GM18520 (cell line): ENCODE measurements around the gene KCNG1.

ENCODE experiments used
- ATAC-seq: cut with Tn5 transposase; IDR thresholded peaks from one replicate; pipeline ENCODE4 v1.9.1; 2021; ENCODE audit not compliant: unreplicated experiment

KCNG1 gene

DNA sequence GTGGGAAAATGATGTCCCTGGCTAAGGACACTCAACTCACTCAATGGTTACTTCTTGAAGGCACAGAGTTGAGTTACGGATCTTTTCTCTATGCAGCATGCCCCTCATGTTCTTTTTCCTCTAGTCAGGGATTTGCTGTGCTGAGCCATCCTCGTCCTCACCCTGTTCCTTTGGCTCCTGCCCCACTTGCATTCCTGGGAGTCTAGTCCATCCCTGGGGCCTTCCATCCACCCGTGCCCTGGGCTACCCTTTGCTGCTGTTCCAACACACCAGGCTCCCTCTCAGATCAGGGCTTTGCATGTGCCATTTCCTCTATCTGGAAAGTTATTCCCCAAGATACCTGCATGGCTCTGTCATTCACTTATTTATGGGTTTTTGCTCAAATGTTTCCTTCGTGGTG is 13.3 kb upstream of the KCNG1 start:
- no peak for ATAC-seq

DNA sequence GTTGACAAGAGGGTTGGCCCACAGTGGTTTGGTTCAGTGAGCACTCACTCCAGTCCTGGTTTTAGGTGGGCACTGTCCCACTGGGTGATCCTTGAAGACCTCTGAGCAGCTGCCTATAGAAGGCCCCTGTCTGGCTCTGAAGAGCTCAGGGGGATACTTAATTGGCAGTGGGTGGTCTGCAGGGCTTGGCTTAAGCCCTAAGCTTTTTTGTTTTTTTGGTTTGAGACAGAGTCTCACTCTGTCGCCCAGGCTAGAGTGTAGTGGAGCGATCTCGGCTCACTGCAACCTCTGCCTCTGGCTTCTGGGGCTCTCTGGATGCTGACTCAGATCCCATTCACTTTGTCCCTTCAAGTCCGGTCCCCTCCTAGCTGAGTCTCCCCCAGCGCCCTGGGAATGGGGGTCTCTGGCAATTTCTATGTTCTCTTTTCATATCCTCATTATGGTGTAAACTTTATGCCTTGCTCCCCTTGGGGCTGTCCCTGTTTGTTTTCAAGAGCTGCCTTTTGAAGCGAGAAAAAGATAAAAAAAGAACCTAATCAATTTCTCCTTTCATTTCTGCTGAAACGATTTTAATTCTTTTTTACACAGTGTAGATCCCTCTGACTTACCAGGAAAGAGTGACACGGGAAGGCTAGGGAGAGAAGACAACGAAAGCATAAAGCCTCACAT is 12.2 kb upstream of the KCNG1 start:
- no peak for ATAC-seq

DNA sequence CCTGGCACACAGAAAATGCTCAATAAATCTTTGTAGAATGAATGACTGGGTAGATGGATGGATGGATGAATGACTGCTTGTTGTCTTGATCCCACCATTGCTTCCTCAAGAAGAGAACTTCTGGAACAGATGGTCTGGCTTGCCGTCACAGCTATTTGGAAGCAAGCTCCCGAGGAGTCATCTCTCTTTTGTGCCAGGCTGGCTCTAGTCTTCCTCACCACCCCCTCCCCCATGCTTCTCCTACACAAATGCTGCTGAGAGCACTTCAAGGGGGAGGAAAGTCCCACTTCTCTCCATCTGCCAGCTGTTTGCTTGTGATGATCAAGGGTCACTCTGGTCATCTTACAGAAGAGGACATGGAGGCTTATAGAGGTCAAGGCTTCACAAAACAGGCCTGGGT is 11.6 kb upstream of the KCNG1 start:
- ATAC-seq: no peak

DNA sequence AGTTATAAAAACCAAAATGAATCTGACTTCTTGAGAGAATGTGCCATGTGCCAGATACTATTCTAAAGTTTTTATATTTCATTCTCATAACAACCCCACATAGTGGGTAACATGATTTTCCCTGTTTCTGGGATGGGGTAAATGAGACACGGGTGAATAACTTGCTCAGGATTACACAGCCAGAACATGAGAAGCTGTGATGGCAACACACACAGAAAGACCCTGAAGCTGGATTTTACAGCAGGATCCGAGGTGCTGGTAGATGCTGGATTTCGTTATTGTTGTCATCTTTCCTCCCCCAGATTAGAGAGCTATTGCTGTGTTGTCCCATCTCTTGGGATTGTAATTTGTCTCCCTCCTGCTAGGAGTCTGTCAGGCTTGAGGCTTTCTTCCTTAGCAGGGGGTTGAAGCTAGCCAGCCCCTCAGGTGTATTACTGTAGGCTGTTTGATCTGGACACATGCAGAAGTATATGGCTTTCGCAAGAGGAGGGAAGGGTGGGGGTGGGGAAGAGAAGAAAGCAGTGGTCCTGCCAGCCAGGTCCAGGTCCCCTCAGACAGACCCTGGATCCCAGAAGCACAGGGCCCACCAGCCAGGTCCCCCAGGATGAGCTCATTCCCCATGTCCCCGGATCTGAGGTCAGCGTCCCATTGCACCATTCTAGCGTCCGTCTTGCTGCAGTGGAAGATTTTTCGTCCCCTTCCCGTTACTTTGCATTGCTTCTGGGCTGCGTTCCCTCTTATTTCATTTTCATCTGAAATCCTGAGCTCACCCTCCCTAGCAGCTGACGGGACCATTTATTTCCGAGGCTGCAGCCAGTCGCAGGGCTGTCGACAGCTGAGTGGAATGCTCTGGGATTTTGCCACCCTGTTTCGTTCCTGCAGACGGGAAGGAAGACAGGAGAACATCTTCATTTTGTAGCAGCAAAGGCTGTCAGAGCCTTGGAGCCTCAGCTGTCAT is 7.3 kb upstream of the KCNG1 start:
- ATAC-seq: no peak

DNA sequence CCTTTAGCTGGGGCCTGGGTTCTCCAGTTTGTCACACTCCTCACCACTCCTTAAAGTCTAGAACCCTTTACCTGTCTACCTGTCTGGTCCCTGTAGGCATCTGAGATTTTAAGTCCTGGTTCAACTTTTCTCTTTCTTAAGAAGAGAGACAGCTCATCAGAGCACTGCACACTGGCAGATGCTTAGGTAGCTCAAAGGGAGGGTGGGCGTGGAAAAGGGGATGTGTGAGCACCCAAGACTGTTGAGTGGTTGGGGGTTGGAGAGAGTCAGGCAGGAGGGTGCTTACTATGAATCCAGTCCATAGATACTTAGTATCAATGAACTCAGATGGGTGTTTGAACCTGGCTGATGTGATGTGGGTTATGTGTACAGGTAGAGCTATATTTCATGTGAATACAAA is 6.6 kb upstream of the KCNG1 start:
- ATAC-seq: no peak

DNA sequence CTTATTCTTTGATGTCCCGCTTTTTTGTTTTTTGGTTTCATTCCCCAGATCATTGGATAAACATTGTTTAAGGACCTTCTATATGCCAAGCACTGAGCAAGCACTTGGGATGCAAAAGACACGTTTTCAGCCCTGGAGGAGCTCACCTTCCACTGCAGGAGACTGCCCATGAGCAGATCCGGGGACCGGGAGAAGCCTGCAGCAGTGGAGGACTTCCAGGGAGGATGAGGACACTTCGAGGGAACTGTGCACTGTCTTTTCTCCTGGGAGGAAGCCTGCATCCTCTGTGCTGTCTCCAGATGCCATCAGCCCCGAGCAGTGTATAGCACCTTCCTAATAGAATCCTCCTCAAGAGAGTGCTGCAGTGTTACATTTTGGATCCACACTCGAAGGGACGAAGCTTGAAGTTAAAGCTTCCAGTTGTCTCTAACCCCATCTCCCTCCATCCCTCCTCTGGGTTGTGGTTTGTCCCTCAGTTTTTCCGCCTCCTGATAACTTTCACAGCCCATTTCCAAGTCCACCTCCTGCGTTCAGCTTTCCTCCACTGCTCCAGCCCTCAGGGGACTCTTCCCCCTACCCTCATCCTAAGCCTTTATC is 5.8 kb upstream of the KCNG1 start:
- ATAC-seq: no peak

DNA sequence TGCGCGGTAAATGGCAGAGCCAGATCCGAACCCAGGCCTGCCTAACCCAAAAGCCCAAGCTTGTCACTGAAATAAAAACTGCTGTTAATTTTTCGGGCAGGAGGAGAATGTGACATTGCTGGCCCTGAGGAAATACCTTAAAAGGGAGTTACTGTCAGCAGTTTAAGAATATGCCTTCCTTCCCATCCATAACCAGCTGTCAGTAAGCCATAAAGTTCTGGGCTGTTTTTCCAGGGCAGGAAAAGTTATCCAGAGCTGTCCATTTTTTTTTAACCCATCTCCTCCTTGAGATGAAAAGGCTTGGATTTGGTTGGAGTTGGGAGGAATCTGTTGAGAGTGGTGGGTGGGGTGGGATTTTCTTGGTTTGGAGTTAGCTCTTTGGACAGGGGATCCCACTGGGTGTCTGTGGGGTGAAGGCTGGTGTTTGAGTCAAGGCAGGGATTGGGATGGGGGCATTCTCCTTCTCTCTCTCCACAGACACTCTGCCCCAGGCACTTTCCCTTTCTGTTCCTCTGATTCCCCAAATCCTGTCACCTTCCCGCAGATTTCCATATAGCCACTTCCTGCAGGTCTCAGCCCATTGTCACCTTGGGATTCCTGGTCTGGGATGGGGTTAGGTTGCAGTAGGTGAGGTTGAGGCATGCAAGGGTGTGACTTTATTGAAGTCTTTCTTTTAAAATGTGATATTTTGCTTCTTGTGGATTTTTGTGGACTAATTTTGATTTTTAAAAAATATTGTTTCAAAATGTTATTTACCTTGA is 4.3 kb upstream of the KCNG1 start:
- no peak for ATAC-seq

DNA sequence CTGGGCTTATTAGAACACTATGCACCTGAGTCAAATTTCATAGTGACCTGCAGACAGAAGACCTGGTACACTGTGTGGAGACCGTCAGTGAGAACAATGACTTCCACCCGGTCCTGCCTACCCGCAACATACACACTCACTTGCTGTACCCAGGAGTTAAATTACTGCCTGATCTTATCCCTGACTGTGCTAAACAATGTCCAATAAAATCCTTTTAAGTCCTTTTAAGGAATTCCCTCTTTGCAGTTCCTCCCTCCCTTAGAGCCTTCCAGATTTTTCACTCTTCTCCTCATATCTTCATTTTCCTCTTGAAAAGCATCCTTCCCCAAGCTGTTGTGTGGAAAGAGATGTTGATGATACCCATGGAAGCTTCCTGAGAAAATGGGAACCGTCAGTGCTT is 3.4 kb upstream of the KCNG1 start:
- no peak for ATAC-seq

DNA sequence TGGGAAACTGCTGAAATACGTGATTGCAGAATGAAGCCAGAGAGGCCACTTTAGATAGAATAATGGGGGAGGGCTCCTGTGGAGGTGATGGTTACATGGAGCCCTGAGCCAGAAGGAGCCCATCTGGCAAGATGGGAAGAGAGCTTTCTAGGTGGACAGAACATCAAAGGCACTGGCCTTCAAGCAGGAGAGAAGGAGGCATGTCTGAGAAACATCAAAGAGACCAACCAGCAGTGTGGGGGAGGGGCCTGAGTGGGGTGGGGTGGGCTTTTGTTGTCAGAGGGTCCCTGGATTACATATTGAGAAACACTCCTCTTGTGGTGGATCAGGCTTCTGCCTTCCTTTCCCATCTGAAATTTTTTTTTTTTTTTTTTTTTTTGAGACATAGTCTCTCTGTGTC is 1.9 kb upstream of the KCNG1 start:
- ATAC-seq: no peak

DNA sequence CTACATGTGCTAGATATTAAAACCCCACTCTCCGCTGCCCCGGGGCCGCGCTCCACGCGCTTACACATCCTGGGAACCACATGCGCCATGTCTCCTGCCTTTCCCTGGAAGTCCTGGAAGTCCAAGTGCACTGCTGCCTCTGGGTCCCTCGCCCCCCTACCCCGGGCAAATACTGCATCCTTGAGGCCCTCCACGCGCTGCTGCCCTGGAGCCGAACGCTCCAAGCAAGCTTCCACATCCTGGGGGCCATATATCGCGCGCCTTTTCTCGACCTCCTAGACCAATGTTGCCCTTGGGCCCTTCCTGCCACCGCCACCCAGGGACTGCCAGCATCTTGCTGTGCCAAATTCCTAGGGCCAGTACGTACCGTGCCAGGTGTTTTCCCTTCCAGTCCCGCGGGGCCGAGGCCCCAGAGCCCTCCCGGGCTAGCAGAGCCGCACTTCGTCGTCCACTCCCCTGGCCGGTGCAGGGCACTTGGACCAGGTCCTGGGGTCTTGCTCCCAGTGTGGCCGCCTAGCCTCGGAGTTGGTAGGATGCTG is 779 bp upstream of the KCNG1 start:
- ATAC-seq: no peak

DNA sequence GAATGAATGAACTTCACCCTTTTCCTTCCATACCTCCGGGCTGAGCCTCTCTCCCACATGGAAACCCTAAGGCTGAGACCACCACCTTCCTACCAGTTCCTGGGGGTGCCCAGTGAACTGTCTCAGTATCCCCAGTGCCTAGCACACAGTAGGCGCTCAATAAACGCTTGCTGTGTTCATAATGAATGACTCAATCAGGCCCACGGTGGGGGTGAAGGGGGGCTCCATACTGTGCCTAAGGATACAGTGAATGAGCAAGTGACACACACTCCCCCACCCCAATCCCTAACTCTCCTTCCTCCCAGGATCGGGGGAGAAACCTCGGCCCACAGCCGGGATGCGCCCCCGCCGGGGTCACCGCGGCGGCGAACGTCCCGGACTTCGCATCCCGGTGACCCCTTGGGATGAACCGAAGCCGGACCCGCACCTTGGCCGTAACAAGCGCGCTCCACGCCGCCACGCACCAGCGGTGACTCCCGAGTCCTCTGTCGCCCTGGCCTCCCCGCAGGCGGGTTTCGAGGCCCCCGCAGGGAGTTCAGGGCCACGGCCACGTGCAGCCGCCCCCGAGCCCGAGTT is 592 bp downstream of the KCNG1 start:
- ATAC-seq: no peak

DNA sequence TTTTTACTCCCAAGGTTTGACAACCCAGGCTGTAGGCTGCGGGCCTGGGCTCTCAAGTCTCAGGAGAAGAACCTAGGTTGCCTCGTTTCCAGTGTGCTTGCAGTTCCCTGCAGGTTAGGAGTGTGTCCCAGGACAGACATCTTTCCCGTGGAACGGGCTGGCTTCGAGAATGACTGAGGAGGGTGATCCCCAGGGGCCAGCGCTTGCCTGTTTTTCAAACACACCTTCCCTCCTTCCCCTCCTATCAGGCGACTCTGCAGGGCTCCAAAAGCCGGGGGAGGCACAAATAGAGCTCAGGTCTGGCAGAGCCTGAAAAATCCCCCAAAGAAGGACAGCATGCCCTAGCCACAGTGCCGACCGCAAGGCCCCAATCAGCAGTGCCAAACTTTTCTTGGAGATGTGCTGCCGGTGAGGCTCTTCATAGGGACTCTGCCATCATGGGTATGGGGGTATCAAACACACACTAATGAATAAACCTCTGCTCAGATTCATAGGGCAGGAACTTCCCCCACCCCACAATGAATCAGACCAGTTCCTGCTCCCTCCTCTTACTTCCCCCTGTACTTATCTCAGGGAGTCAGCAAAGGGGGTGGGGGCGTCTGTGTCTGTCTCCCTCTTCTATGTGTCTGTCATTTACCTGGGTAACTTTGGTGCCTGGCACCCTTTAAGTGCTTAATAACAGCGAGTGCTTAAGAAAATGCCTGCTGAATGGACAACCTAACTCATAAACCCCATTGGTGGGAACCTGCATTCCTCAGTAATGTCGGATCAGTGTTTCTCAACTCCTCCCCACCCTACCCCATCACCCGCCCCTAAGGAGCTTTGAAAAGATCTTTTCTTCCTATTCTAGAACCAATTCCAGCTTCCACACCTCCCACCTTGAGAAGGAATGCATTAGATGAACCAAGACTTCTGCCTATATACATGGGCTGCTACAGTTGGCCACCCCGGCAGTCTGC is 1.6 kb downstream of the KCNG1 start:
- no peak for ATAC-seq

DNA sequence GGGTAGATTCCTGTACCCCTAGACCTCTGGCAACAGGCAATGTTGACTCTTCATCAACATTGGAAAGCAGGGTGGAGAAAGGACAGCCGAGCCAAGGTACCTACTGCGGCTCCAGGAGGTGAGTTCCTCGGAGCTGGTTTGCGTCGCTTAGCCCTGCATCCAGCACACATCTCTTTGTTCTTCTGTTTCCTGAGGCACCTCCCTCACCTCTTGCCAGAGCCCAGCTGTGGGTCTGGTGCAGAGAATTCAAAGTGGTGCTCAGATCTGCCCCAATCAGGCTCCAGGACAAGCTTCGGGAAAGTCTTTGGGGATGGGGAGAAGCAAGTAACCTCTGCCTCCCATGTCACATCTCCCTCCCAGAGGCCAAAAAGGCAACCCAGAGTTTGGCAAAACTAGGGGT is 2.2 kb downstream of the KCNG1 start:
- ATAC-seq: no peak

DNA sequence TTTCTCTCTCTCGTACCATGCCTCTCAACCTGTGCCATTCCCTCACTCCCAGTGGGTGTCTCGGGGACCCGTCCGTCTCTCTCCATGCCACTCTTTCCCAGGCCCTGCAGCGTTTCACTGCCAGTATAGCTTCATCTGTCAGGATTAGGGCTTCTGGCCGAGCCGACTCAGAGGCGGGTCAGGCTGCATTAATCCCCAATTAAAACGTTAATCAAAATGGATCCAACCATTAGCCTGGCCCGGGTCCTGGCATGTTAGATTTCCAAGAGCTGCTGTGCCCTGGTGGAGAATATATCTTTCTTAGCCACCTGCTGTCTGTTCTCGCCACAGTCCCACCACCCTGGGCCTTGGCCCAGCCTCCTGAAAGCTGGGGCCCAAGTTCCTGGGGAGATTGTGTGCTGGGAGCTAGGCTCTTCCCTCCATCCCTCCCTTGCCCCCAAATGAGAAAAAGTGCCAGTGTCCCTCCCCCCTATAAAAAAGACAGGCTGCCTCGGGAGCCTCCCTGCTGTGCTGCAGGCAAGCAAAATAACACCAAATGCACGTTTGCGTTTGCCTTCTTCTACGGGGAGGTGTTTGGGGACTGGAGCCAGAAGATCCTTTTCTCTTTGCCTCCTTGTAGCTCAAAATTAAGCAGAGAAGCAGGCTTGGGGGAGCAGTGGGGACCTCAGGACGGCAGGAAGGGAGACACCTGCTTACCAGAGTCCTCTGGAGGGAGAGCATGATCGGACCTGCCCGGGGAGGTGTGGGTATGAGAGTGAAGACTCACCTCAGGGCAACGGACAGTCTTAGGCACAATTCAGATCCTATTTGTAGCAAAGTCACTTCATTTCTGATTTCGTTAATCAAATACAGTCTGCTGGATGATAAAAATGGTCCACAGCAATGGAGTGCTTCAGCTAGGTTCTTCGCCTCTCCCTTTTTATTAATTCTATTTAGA is 3.0 kb downstream of the KCNG1 start:
- no peak for ATAC-seq

DNA sequence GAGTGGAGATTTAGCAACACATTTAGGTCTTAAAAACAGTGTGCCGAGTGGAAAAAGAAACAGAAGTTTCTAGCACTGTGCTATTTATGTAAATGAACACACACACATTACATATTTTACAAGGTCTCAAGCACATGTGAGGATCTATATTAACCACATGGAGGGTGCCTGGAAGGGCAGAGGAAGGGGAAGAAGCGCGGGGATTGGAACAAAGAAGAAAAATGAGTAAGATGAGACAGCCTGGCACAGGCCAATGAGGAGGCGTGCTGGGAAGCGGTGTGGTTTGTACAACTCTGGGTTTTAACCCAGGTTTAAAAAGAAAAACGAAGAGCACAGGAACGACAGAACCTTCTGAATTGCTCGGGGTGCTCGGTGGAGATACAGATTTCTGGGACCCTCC is 5.7 kb downstream of the KCNG1 start:
- no peak for ATAC-seq

DNA sequence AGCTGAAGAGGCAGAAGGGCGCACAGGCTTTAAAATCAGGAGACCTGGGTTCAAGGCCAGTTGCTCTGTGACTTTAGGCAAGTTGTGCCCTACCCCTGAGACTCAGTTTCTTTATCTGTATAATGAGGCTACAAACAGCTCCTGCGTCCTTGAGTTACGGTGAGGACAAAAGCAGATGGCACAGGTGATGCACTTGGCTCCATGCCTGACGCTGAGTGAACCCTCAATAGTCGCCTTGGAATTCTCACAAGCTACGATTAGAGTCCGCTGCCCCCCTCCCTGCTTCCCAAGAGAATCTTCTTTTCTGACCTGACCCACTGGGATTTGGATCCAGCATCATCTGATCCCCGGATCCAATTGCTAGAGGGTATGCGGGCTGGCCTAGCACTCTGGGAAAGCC is 6.4 kb downstream of the KCNG1 start:
- no peak for ATAC-seq

DNA sequence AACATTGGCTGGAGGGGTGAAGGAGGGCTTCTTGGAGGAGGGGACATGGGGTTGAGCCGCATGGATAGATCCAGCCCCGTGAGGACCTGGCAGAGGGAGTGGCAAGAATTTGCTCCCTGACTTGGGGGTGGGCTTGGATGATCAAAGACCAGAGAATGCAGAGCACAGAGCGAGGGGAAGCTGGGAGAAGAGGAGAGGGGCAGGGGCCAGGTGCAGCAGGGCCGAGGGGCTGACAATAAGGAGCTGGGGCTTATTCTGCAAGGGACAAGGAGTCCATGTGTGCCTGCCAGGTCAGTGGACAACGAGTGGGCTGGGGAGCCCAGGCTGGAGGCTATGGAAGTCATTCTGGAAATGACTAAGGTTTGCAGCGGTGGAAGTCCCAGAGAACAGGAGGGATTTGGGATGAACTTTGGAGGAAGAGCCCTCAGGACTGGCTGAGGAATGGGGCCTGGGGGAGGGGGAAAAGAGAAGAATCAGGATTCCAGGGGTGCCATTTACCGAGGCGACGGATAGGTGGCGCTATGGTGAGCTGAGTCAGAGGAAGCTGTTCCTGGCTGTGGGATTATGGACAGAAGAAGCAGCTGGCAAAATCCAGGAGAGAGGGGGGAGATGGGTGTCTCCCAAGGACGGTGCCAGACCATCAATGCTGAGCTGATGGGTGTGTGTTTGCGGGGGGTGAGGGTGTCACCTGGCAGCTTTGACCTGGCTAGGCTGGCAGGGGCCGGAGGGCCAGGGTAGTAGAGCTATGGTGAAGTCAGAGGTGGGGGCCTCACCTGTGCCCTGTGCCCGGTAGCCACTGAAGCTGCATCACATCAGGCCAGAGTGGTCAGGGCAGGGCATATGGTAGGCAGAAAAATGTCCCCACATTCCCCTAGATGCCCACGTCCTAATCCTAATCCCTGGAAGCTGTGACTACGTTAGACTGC is 7.8 kb downstream of the KCNG1 start:
- no peak for ATAC-seq
